ENCODE results near the gene FOXA2. TPM values are rescaled to one million over a fixed set of nuclear protein-coding genes. Genes with fewer than 3 reads are reported as not detected.
"Not testable (repeated sequence)": the region's sequence is repeated elsewhere in the genome, so short reads cannot be mapped to it uniquely, and the experiment has no call there.

Gene FOXA2
- total RNA-seq, 2 donors from 2014 or later: 0.49 TPM; not detected in 1

DNA sequence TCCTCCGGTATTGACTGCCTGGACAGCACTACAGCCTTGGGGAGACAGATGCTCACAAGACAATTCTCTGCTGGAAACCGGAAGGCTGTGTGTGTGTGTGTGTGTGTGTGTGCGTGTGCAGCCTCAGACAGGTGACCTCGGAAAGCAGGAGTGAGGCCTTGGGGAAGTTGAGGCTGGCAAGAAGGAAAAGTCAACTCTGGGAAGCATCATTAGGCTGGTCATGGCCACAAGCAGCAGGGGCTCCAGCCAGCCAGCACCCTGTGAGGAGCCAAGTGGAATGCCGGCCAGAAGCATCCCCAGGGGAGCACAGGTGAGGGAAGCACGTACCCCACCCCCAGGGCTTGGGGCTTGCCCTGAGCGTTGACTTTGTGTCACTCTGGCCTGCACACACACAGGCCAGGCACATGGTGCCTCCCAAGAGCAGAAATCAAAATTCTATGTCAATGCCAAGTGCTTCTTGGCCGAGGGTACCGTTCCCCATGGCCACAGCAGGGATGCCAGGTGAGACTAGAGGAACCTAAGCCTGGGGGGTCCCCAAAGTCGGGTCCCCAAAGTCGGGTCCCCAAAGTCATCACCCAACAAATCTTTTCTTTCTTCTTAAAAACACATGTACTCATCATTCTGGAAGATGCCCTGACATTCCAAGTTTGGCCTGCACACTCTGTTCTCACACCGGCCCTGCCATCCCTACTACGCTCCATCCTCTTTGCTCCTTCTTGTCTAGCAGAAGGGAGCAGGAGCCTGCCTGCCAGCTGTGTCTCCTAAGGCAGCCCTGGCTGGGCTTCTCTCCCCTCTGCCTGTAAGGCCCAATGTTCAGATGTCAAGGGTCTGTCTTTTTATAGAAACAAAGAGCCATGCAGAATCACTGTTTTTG is 26.7 kb downstream of the FOXA2 start:
- TF ChIP-seq, protein P1, sequence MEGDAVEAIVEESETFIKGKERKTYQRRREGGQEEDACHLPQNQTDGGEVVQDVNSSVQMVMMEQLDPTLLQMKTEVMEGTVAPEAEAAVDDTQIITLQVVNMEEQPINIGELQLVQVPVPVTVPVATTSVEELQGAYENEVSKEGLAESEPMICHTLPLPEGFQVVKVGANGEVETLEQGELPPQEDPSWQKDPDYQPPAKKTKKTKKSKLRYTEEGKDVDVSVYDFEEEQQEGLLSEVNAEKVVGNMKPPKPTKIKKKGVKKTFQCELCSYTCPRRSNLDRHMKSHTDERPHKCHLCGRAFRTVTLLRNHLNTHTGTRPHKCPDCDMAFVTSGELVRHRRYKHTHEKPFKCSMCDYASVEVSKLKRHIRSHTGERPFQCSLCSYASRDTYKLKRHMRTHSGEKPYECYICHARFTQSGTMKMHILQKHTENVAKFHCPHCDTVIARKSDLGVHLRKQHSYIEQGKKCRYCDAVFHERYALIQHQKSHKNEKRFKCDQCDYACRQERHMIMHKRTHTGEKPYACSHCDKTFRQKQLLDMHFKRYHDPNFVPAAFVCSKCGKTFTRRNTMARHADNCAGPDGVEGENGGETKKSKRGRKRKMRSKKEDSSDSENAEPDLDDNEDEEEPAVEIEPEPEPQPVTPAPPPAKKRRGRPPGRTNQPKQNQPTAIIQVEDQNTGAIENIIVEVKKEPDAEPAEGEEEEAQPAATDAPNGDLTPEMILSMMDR (IDR thresholded peaks at IDR 0.05): no peak
- H3K4me1 ChIP-seq (ENCODE audit: control insufficient read depth in 1 of 2, low read depth in 2 of 2): no peaks in the 10 kb centered on the region

DNA sequence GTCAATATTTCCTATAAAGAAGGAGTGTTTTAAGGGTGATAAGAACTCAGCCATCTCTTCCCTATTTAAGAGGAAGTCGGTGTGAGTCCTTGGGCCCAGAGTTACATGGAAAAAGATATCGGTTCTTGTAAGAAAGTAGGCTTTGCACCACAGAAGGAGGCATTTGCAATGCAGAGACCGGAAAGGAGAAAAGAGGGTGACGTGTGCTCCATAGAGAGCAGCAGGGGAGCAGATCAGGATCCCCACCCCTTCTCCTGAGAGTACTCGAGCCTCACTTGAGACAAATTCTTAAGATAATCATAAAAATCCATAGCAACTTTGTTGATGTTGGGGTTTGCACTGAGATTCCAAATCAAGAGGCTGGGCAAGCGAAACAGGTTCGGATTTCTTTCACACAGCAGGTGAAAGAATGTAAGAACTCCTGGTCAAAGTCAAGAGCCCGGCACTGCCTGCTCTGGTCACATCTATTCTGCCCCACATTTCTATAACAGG is 27.8 kb downstream of the FOXA2 start:
- H3K9me3 ChIP-seq: no peaks in the 10 kb centered on the region
- H3K36me3 ChIP-seq: no peaks in the 10 kb centered on the region
- H3K4me3 ChIP-seq: no peak overlapping the region
- DNase-seq (ENCODE audit: low spot score) (no peak), ATAC-seq (ENCODE audit: insufficient number of reproducible peaks, low FRiP score, low read depth) (no peak)
- H3K27me3 ChIP-seq (replicated peaks; ENCODE audit: insufficient read depth): peaks cover 4% of the 10 kb centered on the region
- H3K4me1 ChIP-seq (ENCODE audit: control insufficient read depth in 1 of 2, low read depth in 2 of 2): no peaks in the 10 kb centered on the region
- TF ChIP-seq, protein P1 (IDR thresholded peaks at IDR 0.05): no peak
- H3K27ac ChIP-seq: no peak overlapping the region

More for the DNA sequence above, 26.7 kb downstream of the FOXA2 start:
- Histone ChIP-seq H3K4me3 (no peak overlapping the region), H3K27ac (no peak overlapping the region), H3K27me3 (replicated peaks; ENCODE audit: insufficient read depth) (peaks cover 4% of the 10 kb centered on the region), H3K9me3 (no peaks in the 10 kb centered on the region), H3K36me3 (no peaks in the 10 kb centered on the region)
- no peak for ATAC-seq (ENCODE audit: insufficient number of reproducible peaks, low FRiP score, low read depth)
- DNase-seq (ENCODE audit: low spot score): no peak

DNA sequence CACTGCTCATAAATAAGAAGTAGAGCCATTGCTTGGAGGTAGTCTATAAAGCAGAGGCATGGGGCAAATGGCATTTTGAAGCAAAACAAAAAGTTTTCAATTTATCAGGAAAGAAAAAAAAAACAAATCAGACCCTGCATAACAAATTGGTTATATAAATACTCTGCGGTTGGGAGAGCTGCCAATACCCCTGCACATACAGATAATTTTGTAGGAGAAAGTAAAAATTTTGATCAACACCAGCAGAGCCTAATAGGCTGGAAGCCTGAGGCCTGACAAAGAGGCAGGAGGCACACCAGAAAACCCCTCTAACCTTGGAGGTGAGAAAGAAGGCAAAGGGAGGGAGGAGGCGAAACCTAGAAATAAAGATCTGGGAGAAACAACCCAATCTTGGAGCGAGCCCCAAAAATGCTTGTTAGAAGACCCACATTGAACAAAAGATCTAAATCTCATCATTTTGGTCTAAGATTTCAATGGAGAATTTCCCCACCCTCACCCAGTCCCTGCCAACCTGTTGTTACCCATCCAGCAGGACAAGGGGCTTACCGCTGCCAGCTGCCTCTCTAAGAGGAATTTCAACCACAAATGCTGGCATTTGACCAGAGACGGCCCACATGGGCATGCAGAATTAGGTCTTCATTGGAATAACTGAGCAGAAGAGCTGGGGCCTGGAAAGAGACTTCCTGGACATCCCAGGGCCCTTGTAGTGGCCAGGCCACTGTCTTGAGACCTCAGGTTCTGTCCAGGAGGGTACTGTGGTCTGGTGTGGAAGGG is 28.4 kb downstream of the FOXA2 start:
- Histone ChIP-seq H3K4me1 (ENCODE audit: control insufficient read depth in 1 of 2, low read depth in 2 of 2) (no peaks in the 10 kb centered on the region), H3K36me3 (no peaks in the 10 kb centered on the region), H3K27ac (no peak overlapping the region), H3K4me3 (no peak overlapping the region), H3K27me3 (replicated peaks; ENCODE audit: insufficient read depth) (peaks cover 1% of the 10 kb centered on the region), H3K9me3 (no peaks in the 10 kb centered on the region)
- DNase-seq (ENCODE audit: low spot score) (no peak), ATAC-seq (ENCODE audit: insufficient number of reproducible peaks, low FRiP score, low read depth) (no peak)
- TF ChIP-seq, protein P1 (IDR thresholded peaks at IDR 0.05): no peak

DNA sequence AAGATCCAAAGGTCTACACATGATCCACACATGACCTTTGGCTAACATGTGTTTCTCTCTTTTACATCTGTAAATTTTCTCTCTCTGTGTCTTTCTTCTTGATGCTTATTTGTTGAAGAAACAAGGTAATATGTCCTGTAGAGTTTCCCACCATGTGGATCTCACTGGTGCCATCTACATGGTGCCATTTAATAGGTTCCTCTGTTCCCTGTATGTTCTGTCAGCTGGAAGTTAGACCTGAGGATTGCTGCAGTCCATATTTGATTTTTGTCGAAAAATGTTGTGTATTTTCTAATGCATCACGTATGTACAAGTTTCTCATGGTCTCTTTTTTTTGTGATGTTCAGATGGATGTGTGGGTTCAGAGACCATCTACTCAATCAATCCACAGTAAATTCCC is 30.0 kb downstream of the FOXA2 start:
- TF ChIP-seq, protein P1 (IDR thresholded peaks at IDR 0.05): no peak
- no peaks in the 10 kb centered on the region for H3K27me3 ChIP-seq (replicated peaks; ENCODE audit: insufficient read depth)

DNA sequence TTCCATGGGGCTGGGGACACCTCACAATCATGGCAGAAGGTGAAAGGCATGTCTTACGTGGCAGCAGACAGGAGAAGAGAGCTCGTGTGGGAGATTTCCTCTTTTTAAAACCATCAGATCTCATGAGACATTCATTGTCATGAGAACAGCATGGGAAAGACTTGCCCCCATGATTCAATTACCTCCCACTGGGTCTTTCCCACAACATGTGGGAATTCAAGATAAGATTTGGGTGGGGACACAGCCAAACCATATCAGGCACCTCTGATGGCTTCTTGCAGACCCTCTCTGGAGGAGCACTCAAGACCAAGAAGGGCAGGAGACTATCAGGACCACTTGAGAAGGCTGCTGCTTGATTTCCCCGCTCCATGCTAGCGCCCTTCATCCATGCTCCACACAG is 33.9 kb downstream of the FOXA2 start:
- ATAC-seq (ENCODE audit: insufficient number of reproducible peaks, low FRiP score, low read depth); H3K4me3 ChIP-seq; H3K27me3 ChIP-seq (replicated peaks; ENCODE audit: insufficient read depth); H3K36me3 ChIP-seq; H3K4me1 ChIP-seq (ENCODE audit: control insufficient read depth in 1 of 2, low read depth in 2 of 2); H3K9me3 ChIP-seq; DNase-seq (ENCODE audit: low spot score); H3K27ac ChIP-seq: not testable (repeated sequence)

More for the DNA sequence above, 30.0 kb downstream of the FOXA2 start:
- DNase-seq (ENCODE audit: low spot score) (no peak), ATAC-seq (ENCODE audit: insufficient number of reproducible peaks, low FRiP score, low read depth) (no peak)
- Histone ChIP-seq H3K9me3 (no peaks in the 10 kb centered on the region), H3K4me1 (ENCODE audit: control insufficient read depth in 1 of 2, low read depth in 2 of 2) (no peaks in the 10 kb centered on the region), H3K36me3 (no peaks in the 10 kb centered on the region), H3K4me3 (no peak overlapping the region), H3K27ac (no peak overlapping the region)

Data from thoracic aorta (tissue), 2 donors.